Left ventricle myocardium inferior (tissue), 1 donor: ENCODE measurements around the gene WDR88. TPM values are rescaled to one million over a fixed set of nuclear protein-coding genes. Genes with fewer than 3 reads are reported as not detected.

Experiments
- DNase-seq: peaks from one replicate; pipeline ENCODE4 v3.0.0-alpha.2; 2020
- H3K27ac ChIP-seq: fragments of 200-600 bp; replicated peaks from 2 replicates; pipeline ENCODE4 v1.8.0; 2021
- H3K27me3 ChIP-seq: fragments of 200-600 bp; 2 replicates; pipeline ENCODE4 v1.8.0; 2021; ENCODE audit warnings: low read depth
- H3K36me3 ChIP-seq: fragments of 200-600 bp; 2 replicates; pipeline ENCODE4 v1.8.0; 2021
- H3K4me1 ChIP-seq: fragments of 200-600 bp; 2 replicates; pipeline ENCODE4 v1.8.0; 2021
- H3K4me3 ChIP-seq: fragments of 200-600 bp; 2 replicates; pipeline ENCODE4 v1.8.0; 2021; ENCODE audit warnings: mild to moderate bottlenecking, moderate library complexity
- H3K9me3 ChIP-seq: fragments of 200-600 bp; replicated peaks from 2 replicates; pipeline ENCODE4 v1.8.0; 2021
- intact Hi-C: fragments of 100-400 bp; cut with micrococcal nuclease; formaldehyde crosslinking; loops from one replicate; pipeline ENCODE4 v1.11.0; 2022
- total RNA-seq: library from RNA; stranded (reverse); fragmentation: NEBNext Ultra II Directional; extraction: Animal tissue kit (Norgen Biotek cat#: 25700); gene quantifications from one replicate; pipeline ENCODE4 v1.2.1, GENCODE V29; 2021
- TF ChIP-seq, protein P1 (sequence below): fragments of 200-600 bp; IDR thresholded peaks from 2 replicates; pipeline ENCODE4 v1.8.0; 2021; ENCODE audit warnings: antibody characterized with exemption, mild to moderate bottlenecking, borderline replicate concordance
- donor health status: DM: no; HTN: yes; CAD: no; lungs with severe emphysema.

The WDR88 gene
- total RNA-seq, 1 donor from 2014 or later, result not detected

DNA sequence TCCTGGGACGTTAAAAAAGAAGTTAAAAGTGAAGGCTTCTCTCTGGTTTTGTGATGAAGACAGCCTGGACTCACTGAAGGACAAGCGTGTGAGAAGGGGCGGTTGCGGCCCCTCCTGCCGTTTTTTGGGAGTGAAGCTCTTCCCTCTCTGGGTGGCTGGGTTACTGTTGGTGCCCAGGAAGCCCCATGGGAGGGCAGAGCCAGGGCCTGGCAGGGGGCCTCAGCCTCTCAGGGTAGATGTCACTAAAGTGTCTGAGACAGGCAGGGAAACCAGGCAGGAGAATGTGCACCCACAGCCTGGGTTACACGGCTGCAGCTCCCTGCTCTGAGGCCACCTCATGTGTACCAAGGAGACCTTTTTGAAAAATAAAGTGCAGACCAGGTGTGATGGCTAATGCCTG lies 1.5 kb upstream of the WDR88 start:
- no peak overlapping the region for H3K27ac ChIP-seq
- peaks cover 49% of the 10 kb centered on the region for H3K36me3 ChIP-seq
- no peak for DNase-seq
- H3K27me3 ChIP-seq, result peaks cover 18% of the 10 kb centered on the region
- no peak overlapping the region for H3K4me3 ChIP-seq
- peaks cover 6% of the 10 kb centered on the region for H3K4me1 ChIP-seq
- intact Hi-C loops, result no loop called here
- TF ChIP-seq, protein P1, sequence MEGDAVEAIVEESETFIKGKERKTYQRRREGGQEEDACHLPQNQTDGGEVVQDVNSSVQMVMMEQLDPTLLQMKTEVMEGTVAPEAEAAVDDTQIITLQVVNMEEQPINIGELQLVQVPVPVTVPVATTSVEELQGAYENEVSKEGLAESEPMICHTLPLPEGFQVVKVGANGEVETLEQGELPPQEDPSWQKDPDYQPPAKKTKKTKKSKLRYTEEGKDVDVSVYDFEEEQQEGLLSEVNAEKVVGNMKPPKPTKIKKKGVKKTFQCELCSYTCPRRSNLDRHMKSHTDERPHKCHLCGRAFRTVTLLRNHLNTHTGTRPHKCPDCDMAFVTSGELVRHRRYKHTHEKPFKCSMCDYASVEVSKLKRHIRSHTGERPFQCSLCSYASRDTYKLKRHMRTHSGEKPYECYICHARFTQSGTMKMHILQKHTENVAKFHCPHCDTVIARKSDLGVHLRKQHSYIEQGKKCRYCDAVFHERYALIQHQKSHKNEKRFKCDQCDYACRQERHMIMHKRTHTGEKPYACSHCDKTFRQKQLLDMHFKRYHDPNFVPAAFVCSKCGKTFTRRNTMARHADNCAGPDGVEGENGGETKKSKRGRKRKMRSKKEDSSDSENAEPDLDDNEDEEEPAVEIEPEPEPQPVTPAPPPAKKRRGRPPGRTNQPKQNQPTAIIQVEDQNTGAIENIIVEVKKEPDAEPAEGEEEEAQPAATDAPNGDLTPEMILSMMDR, result no peak
- no peaks in the 10 kb centered on the region for H3K9me3 ChIP-seq

DNA sequence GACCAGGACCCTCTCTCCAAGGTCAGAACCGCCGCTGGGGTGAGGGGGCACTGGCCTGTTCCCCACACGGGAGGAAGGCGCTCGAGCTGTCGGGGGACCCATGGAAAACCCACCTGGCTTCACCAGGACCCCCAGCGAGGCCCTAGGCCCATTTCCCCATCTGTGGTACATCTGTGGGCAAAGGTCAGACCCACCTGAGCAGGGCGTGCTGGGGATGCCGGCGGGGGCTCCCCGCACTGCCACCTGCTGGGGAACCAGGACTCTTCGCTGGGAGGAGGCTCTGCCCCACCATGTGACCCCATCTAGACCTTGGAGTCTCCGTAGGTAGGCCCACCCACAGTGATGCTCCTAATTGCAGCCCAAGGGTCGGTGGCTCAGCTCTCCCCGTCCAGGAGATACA lies 511 bp downstream of the WDR88 start:
- TF ChIP-seq, protein P1, result no peak

GRCh38 chr19:33133438-33134031 lies 1.6 kb downstream of the WDR88 start:
- TF ChIP-seq, protein P1, result no peak
- Histone ChIP-seq H3K4me1 (no peaks in the 10 kb centered on the region), H3K9me3 (no peaks in the 10 kb centered on the region), H3K36me3 (peaks cover 22% of the 10 kb centered on the region), H3K27ac (no peak overlapping the region), H3K27me3 (peaks cover 47% of the 10 kb centered on the region), H3K4me3 (no peak overlapping the region)
- intact Hi-C loops, result no loop called here
- no peak for DNase-seq

More for the DNA sequence above, 511 bp downstream of the WDR88 start:
- H3K36me3 ChIP-seq, result peaks cover 34% of the 10 kb centered on the region
- intact Hi-C loops, result no loop called here
- H3K9me3 ChIP-seq, result no peaks in the 10 kb centered on the region
- no peaks in the 10 kb centered on the region for H3K4me1 ChIP-seq
- no peak overlapping the region for H3K4me3 ChIP-seq
- no peak overlapping the region for H3K27ac ChIP-seq
- H3K27me3 ChIP-seq, result peaks cover 38% of the 10 kb centered on the region
- DNase-seq, result no peak

GRCh38 chr19:33134571-33135041 lies 2.7 kb downstream of the WDR88 start:
- intact Hi-C loops, result no loop called here
- no peaks in the 10 kb centered on the region for H3K9me3 ChIP-seq
- H3K4me3 ChIP-seq, result no peak overlapping the region
- H3K4me1 ChIP-seq, result no peaks in the 10 kb centered on the region
- H3K27me3 ChIP-seq, result peaks cover 47% of the 10 kb centered on the region
- no peak for DNase-seq
- H3K27ac ChIP-seq, result no peak overlapping the region
- TF ChIP-seq, protein P1, result no peak
- H3K36me3 ChIP-seq, result peaks cover 13% of the 10 kb centered on the region

GRCh38 chr19:33139165-33139564 lies 7.3 kb downstream of the WDR88 start:
- peaks cover 55% of the 10 kb centered on the region for H3K27me3 ChIP-seq
- intact Hi-C loops, result no loop called here
- peaks cover 6% of the 10 kb centered on the region for H3K4me1 ChIP-seq

More at GRCh38 chr19:33139165-33139564, 7.3 kb downstream of the WDR88 start:
- H3K9me3 ChIP-seq, result no peaks in the 10 kb centered on the region
- no peak for DNase-seq
- H3K27ac ChIP-seq, result no peak overlapping the region
- TF ChIP-seq, protein P1, result no peak
- H3K36me3 ChIP-seq, result no peaks in the 10 kb centered on the region
- no peak overlapping the region for H3K4me3 ChIP-seq
